ENCODE data around the gene SNX14. TPM values are rescaled to one million over a fixed set of nuclear protein-coding genes. Genes with fewer than 3 reads are reported as not detected.
A peak's percentile ranks its signal among the peaks of the same experiment; 100 is the strongest.
"Not testable (repeated sequence)": the region's sequence is repeated elsewhere in the genome, so short reads cannot be mapped to it uniquely, and the experiment has no call there.

The SNX14 gene
- 105 and 131 TPM in 2 replicates for total RNA-seq

GRCh38 chr6:85593438-85594196, at the start of gene SNX14:
TSS of gene SNX14 (minus strand) at chr6:85593858. CDS start at chr6:85593718, 140 bp downstream.
- DNase-seq (ENCODE audit: low read depth in 2 of 2), result peak; percentile 97

- peak; percentile 99 for DNase-seq (ENCODE audit: low read depth in 2 of 2)
Measured at GRCh38 chr6:85642774-85643536, 49.3 kb upstream of the SNX14 start, which contains the start of gene SYNCRIP. TSS of gene SYNCRIP (minus strand) at chr6:85642886. CDS start at chr6:85641439, 1,447 bp downstream.

GRCh38 chr6:85641897-85642773, 48.5 kb upstream of the SNX14 start:
- peak; percentile 55 to 58 for DNase-seq (ENCODE audit: low read depth in 2 of 2)

GRCh38 chr6:85641522-85641896, 47.9 kb upstream of the SNX14 start:
- peak; percentile 9 to 19 for DNase-seq (ENCODE audit: low read depth in 2 of 2)

GRCh38 chr6:85640821-85641220, 47.2 kb upstream of the SNX14 start:
- DNase-seq (ENCODE audit: low read depth in 2 of 2), result peak; percentile 3

- peak in 1 of 2 donors; percentile 20 for DNase-seq (ENCODE audit: low read depth in 2 of 2)
Measured at GRCh38 chr6:85637579-85637978, 43.9 kb upstream of the SNX14 start.

GRCh38 chr6:85632164-85632942, 38.7 kb upstream of the SNX14 start:
- no peak for DNase-seq (ENCODE audit: low read depth in 2 of 2)

- DNase-seq (ENCODE audit: low read depth in 2 of 2), result not testable (repeated sequence)
Measured at GRCh38 chr6:85631117-85631516, 37.5 kb upstream of the SNX14 start.

GRCh38 chr6:85628353-85628752, 34.7 kb upstream of the SNX14 start:
- no peak for DNase-seq (ENCODE audit: low read depth in 2 of 2)

- DNase-seq (ENCODE audit: low read depth in 2 of 2), result no peak
Measured at GRCh38 chr6:85620308-85620707, 26.6 kb upstream of the SNX14 start.

GRCh38 chr6:85614780-85615179, 21.1 kb upstream of the SNX14 start:
- no peak for DNase-seq (ENCODE audit: low read depth in 2 of 2)

GRCh38 chr6:85612690-85613474, 19.2 kb upstream of the SNX14 start:
- DNase-seq (ENCODE audit: low read depth in 2 of 2), result no peak

GRCh38 chr6:85610182-85610895, 16.7 kb upstream of the SNX14 start:
- no peak for DNase-seq (ENCODE audit: low read depth in 2 of 2)

- no peak for DNase-seq (ENCODE audit: low read depth in 2 of 2)
Measured at GRCh38 chr6:85602100-85602499, 8.4 kb upstream of the SNX14 start.

- no peak for DNase-seq (ENCODE audit: low read depth in 2 of 2)
Measured at GRCh38 chr6:85600713-85601313, 7.2 kb upstream of the SNX14 start.

- DNase-seq (ENCODE audit: low read depth in 2 of 2), result no peak
Measured at GRCh38 chr6:85594197-85594930, 706 bp upstream of the SNX14 start.

GRCh38 chr6:85592033-85592432, 1.6 kb downstream of the SNX14 start:
- DNase-seq (ENCODE audit: low read depth in 2 of 2), result no peak

GRCh38 chr6:85591207-85591606, 2.5 kb downstream of the SNX14 start:
- no peak for DNase-seq (ENCODE audit: low read depth in 2 of 2)
